Neural progenitor cell (in vitro differentiated cells): ENCODE results near the gene PSMA7. TPM values are rescaled to one million over a fixed set of nuclear protein-coding genes. Genes with fewer than 3 reads are reported as not detected.

Source experiments
- DNase-seq: peaks from one replicate; pipeline ENCODE4 v3.0.0-alpha.2; 2016; ENCODE audit warnings: low spot score
- H2AFZ ChIP-seq: fragments of 200-600 bp; sonication (generic); replicated peaks from 2 replicates; pipeline ENCODE4 v1.6.1; 2016; ENCODE audit warnings: antibody characterized with exemption
- H3F3A ChIP-seq: fragments of 200-600 bp; sonication (generic); 2 replicates; pipeline ENCODE4 v1.6.1; 2016; ENCODE audit warnings: antibody characterized with exemption, low read depth
- H3K27ac ChIP-seq: fragments of 200-600 bp; sonication (generic); 2 replicates; pipeline ENCODE4 v1.5.1; 2016; ENCODE audit warnings: mild to moderate bottlenecking
- H3K27me3 ChIP-seq: fragments of 200-600 bp; sonication (generic); 2 replicates; pipeline ENCODE4 v1.6.1; 2016; ENCODE audit warnings: mild to moderate bottlenecking, moderate library complexity
- H3K36me3 ChIP-seq: fragments of 200-600 bp; sonication (generic); 2 replicates; pipeline ENCODE4 v1.5.1; 2016
- H3K4me1 ChIP-seq: fragments of 200-600 bp; sonication (generic); 2 replicates; pipeline ENCODE4 v1.6.1; 2016; ENCODE audit warnings: mixed run types
- H3K4me2 ChIP-seq: fragments of 200-600 bp; sonication (generic); 2 replicates; pipeline ENCODE4 v1.6.1; 2016
- H3K4me3 ChIP-seq: fragments of 200-600 bp; sonication (generic); 2 replicates; pipeline ENCODE4 v1.5.1; 2016
- H3K79me2 ChIP-seq: fragments of 200-600 bp; sonication (generic); 2 replicates; pipeline ENCODE4 v1.6.1; 2016; ENCODE audit warnings: low read depth
- H3K9ac ChIP-seq: fragments of 200-600 bp; sonication (generic); 2 replicates; pipeline ENCODE4 v1.6.1; 2016
- H3K9me3 ChIP-seq: fragments of 200-600 bp; sonication (generic); 2 replicates; pipeline ENCODE4 v1.5.1; 2016; ENCODE audit warnings: low read depth
- H4K20me1 ChIP-seq: fragments of 200-600 bp; sonication (generic); 2 replicates; pipeline ENCODE4 v1.6.1; 2016; ENCODE audit warnings: low read depth
- H3K27ac Mint-ChIP-seq: 3 replicates; pipeline ENCODE4 v1.8.0; 2021; ENCODE audit warnings: mixed read lengths
- H3K27me3 Mint-ChIP-seq: 2 replicates; pipeline ENCODE4 v1.8.0; 2022; ENCODE audit warnings: low read depth, mild to moderate bottlenecking, inconsistent platforms, moderate library complexity, mixed read lengths; ENCODE audit not compliant: insufficient read depth
- H3K36me3 Mint-ChIP-seq: 3 replicates; pipeline ENCODE4 v1.8.0; 2021; ENCODE audit warnings: mixed read lengths
- H3K4me1 Mint-ChIP-seq: 3 replicates; pipeline ENCODE4 v1.8.0; 2021; ENCODE audit warnings: mixed read lengths
- H3K4me3 Mint-ChIP-seq: 3 replicates; pipeline ENCODE4 v1.8.0; 2021; ENCODE audit warnings: mild to moderate bottlenecking, moderate library complexity, mixed read lengths
- H3K9me3 Mint-ChIP-seq: 3 replicates; pipeline ENCODE4 v1.8.0; 2020; ENCODE audit warnings: mixed read lengths
- EZH2 ChIP-seq: fragments of 200-600 bp; sonication (generic); IDR thresholded peaks from 2 replicates; pipeline ENCODE4 v1.6.1; 2017; ENCODE audit warnings: antibody characterized with exemption, mild to moderate bottlenecking, moderate library complexity
- EZH2phosphoT487 ChIP-seq: fragments of 200-600 bp; sonication (generic); IDR thresholded peaks from 2 replicates; pipeline ENCODE4 v1.6.1; 2017; ENCODE audit warnings: antibody characterized with exemption
- total RNA-seq: library from RNA; depleted of rRNA; stranded (reverse); fragments of >200 nt; gene quantifications from 2 replicates; pipeline ENCODE4 v1.2.3, GENCODE V29; 2015; ENCODE audit warnings: low replicate concordance
- TF ChIP-seq, protein P1 (sequence below): fragments of 200-600 bp; sonication (generic); IDR thresholded peaks from 2 replicates; pipeline ENCODE4 v1.5.1; 2017; ENCODE audit warnings: antibody characterized with exemption, mild to moderate bottlenecking

Gene PSMA7
- total RNA-seq, 1 donor from 2014 or later = 237 TPM

- Histone ChIP-seq H3K27me3 (no peaks in the 10 kb centered on the region), H3K9me3 (no peaks in the 10 kb centered on the region), H2AFZ (no peak overlapping the region), H3K4me1 (peaks cover 38% of the 10 kb centered on the region), H3K4me3 (no peak overlapping the region), H4K20me1 (peaks cover 21% of the 10 kb centered on the region), H3K4me2 (no peak overlapping the region), H3F3A (peaks cover 25% of the 10 kb centered on the region), H3K79me2 (peaks cover 24% of the 10 kb centered on the region), H3K27ac (no peak overlapping the region), H3K36me3 (no peaks in the 10 kb centered on the region), H3K9ac (no peak overlapping the region)
- TF ChIP-seq EZH2phosphoT487 = no peak
- TF ChIP-seq, protein P1, sequence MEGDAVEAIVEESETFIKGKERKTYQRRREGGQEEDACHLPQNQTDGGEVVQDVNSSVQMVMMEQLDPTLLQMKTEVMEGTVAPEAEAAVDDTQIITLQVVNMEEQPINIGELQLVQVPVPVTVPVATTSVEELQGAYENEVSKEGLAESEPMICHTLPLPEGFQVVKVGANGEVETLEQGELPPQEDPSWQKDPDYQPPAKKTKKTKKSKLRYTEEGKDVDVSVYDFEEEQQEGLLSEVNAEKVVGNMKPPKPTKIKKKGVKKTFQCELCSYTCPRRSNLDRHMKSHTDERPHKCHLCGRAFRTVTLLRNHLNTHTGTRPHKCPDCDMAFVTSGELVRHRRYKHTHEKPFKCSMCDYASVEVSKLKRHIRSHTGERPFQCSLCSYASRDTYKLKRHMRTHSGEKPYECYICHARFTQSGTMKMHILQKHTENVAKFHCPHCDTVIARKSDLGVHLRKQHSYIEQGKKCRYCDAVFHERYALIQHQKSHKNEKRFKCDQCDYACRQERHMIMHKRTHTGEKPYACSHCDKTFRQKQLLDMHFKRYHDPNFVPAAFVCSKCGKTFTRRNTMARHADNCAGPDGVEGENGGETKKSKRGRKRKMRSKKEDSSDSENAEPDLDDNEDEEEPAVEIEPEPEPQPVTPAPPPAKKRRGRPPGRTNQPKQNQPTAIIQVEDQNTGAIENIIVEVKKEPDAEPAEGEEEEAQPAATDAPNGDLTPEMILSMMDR = no peak
- no peak for TF ChIP-seq EZH2
- peaks cover 2% of the 10 kb centered on the region for H3K27me3 Mint-ChIP-seq
- peak overlapping the region; percentile 13 for H3K27ac Mint-ChIP-seq
- no peak for DNase-seq
- peaks cover 2% of the 10 kb centered on the region for H3K9me3 Mint-ChIP-seq
- H3K4me3 Mint-ChIP-seq = peak overlapping the region; percentile 93
- peaks cover 48% of the 10 kb centered on the region for H3K4me1 Mint-ChIP-seq
- peaks cover 6% of the 10 kb centered on the region for H3K36me3 Mint-ChIP-seq
Observed at GRCh38 chr20:62119591-62120364, 23.4 kb downstream of the PSMA7 start.

- no peak for DNase-seq
- peaks cover 42% of the 10 kb centered on the region for H3K4me1 Mint-ChIP-seq
- Histone ChIP-seq H3F3A (peaks cover 25% of the 10 kb centered on the region), H3K4me1 (peaks cover 35% of the 10 kb centered on the region), H3K79me2 (peaks cover 17% of the 10 kb centered on the region), H3K4me3 (no peak overlapping the region), H3K4me2 (no peak overlapping the region), H3K27ac (no peak overlapping the region), H2AFZ (no peak overlapping the region), H3K36me3 (no peaks in the 10 kb centered on the region), H4K20me1 (peaks cover 14% of the 10 kb centered on the region), H3K9me3 (no peaks in the 10 kb centered on the region), H3K9ac (no peak overlapping the region), H3K27me3 (no peaks in the 10 kb centered on the region)
- H3K4me3 Mint-ChIP-seq = peak overlapping the region; percentile 39
- peak overlapping the region; percentile 54 for H3K27ac Mint-ChIP-seq
- H3K27me3 Mint-ChIP-seq = peaks cover 2% of the 10 kb centered on the region
- no peak for TF ChIP-seq EZH2
- TF ChIP-seq, protein P1 = no peak
- no peak for TF ChIP-seq EZH2phosphoT487
- H3K36me3 Mint-ChIP-seq = peaks cover under 1% of the 10 kb centered on the region
- peaks cover 2% of the 10 kb centered on the region for H3K9me3 Mint-ChIP-seq
Observed at GRCh38 chr20:62119115-62119514, 24.1 kb downstream of the PSMA7 start.

DNA sequence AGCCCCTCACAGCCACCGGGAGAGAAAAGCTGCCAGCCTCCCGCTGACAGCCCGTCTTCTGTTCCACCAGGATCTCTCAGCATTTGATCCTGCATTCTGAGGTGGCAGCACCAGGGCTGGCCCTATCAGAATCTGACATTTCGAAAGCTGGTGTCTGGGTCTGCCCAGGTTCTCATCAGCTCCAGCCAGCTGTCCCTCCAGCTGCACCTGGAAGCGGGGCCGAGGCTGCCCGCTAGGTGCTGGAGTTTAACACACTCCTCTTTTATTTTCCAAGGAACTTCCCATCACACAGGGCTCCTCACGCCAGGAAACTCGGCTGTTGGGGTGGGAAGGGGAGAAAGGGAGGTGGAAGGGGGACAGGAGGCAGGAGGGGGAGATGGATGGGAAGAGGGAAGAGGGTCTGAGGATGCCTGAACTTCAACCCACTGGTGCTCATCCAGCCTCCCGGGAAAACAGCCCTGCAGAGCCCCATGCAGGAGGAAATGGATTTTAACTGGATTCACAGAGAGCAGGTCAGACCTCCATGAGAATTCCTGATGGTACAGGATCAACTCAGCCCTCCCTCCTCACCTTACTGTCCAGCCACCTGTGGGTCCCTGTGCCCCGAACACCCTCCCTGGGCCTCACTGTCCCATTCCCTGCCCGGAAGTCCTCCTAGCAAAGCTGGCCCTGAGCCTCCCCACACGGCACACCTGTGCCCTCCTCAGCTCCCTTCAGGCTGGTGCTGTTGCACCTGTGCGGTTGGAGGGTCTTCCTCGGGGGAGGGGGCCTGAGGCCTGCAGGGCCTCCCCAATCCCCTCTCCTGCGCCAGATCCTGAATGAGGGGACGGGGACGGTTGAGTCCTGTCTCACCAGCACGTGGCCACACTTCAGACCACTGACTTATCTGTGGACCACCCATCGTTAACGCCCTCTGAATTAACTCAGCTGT, 24.8 kb downstream of the PSMA7 start:
- Mint-ChIP-seq H3K4me3 (peak overlapping the region; percentile 39), H3K27me3 (no peaks in the 10 kb centered on the region), H3K36me3 (no peaks in the 10 kb centered on the region), H3K9me3 (peaks cover 4% of the 10 kb centered on the region), H3K27ac (no peak overlapping the region), H3K4me1 (peaks cover 36% of the 10 kb centered on the region)
- H3K27ac ChIP-seq = no peak overlapping the region
- H3K36me3 ChIP-seq = no peaks in the 10 kb centered on the region
- H2AFZ ChIP-seq = no peak overlapping the region
- peaks cover 28% of the 10 kb centered on the region for H3K4me1 ChIP-seq
- H3K27me3 ChIP-seq = no peaks in the 10 kb centered on the region
- H3F3A ChIP-seq = peaks cover 25% of the 10 kb centered on the region
- TF ChIP-seq EZH2 (no peak), EZH2phosphoT487 (no peak)
- TF ChIP-seq, protein P1 = no peak
- H3K79me2 ChIP-seq = peaks cover 10% of the 10 kb centered on the region
- no peak for DNase-seq
- H4K20me1 ChIP-seq = peaks cover 7% of the 10 kb centered on the region
- peak overlapping the region; percentile 53 for H3K4me2 ChIP-seq
- H3K9ac ChIP-seq = no peak overlapping the region
- H3K9me3 ChIP-seq = no peaks in the 10 kb centered on the region
- H3K4me3 ChIP-seq = no peak overlapping the region
